H9 (cell line): ENCODE measurements around the gene PLD4. TPM values are rescaled to one million over a fixed set of nuclear protein-coding genes. Genes with fewer than 3 reads are reported as not detected.

Source experiments
- DNase-seq: peaks from one replicate; pipeline ENCODE4 v3.0.0-alpha.2; 2017
- H2AFZ ChIP-seq: one replicate; pipeline ENCODE4 v1.6.1; 2013; ENCODE audit warnings: mild to moderate bottlenecking, low read length, control low read depth, moderate library complexity
- H2AK5ac ChIP-seq: 2 replicates; pipeline ENCODE4 v1.6.1; 2013; ENCODE audit warnings: low read length, control low read depth, mixed read lengths; ENCODE audit not compliant: insufficient read length
- H2BK120ac ChIP-seq: one replicate; pipeline ENCODE4 v1.6.1; 2013; ENCODE audit warnings: low read depth, mild to moderate bottlenecking, low read length, control low read depth, inconsistent platforms; ENCODE audit not compliant: poor library complexity, severe bottlenecking
- H2BK12ac ChIP-seq: 2 replicates; pipeline ENCODE4 v1.6.1; 2013; ENCODE audit warnings: low read length, control low read depth, mixed read lengths, low read depth; ENCODE audit not compliant: insufficient read length
- H2BK15ac ChIP-seq: 2 replicates; pipeline ENCODE4 v1.6.1; 2013; ENCODE audit warnings: low read depth, low read length, control low read depth
- H2BK20ac ChIP-seq: one replicate; pipeline ENCODE4 v1.6.1; 2013; ENCODE audit warnings: low read depth, mild to moderate bottlenecking, low read length, control low read depth, inconsistent platforms; ENCODE audit not compliant: poor library complexity, severe bottlenecking
- H2BK5ac ChIP-seq: 2 replicates; pipeline ENCODE4 v1.6.1; 2013; ENCODE audit warnings: low read length, control low read depth, mixed read lengths; ENCODE audit not compliant: insufficient read length
- H3K14ac ChIP-seq: 2 replicates; pipeline ENCODE4 v1.6.1; 2013; ENCODE audit warnings: low read length, control low read depth; ENCODE audit not compliant: insufficient read depth
- H3K18ac ChIP-seq: 2 replicates; pipeline ENCODE4 v1.6.1; 2013; ENCODE audit warnings: low read depth, mild to moderate bottlenecking, mixed read lengths, low read length, control low read depth; ENCODE audit not compliant: insufficient read length
- H3K23ac ChIP-seq: 2 replicates; pipeline ENCODE4 v1.6.1; 2013; ENCODE audit warnings: low read length, control low read depth, mixed read lengths, low read depth; ENCODE audit not compliant: insufficient read length
- H3K23me2 ChIP-seq: 2 replicates; pipeline ENCODE4 v1.6.1; 2013; ENCODE audit warnings: low read depth, mild to moderate bottlenecking, mixed read lengths, low read length, control low read depth; ENCODE audit not compliant: insufficient read length, poor library complexity, severe bottlenecking
- H3K27ac ChIP-seq: 2 replicates; pipeline ENCODE4 v1.5.1; 2013; ENCODE audit warnings: low read length, control low read depth, mixed read lengths, low read depth; ENCODE audit not compliant: insufficient read length
- H3K27me3 ChIP-seq: 2 replicates; pipeline ENCODE4 v1.6.1; 2013; ENCODE audit warnings: low read length, control low read depth, inconsistent platforms; ENCODE audit not compliant: insufficient read depth
- H3K4ac ChIP-seq: 2 replicates; pipeline ENCODE4 v1.6.1; 2013; ENCODE audit warnings: low read depth, mild to moderate bottlenecking, control low read depth, inconsistent platforms, low read length, moderate library complexity
- H3K4me1 ChIP-seq: 2 replicates; pipeline ENCODE4 v1.6.1; 2013; ENCODE audit warnings: low read length, control low read depth, inconsistent platforms; ENCODE audit not compliant: insufficient read depth
- H3K4me2 ChIP-seq: 2 replicates; pipeline ENCODE4 v1.6.1; 2013; ENCODE audit warnings: low read length, control low read depth, mixed read lengths; ENCODE audit not compliant: insufficient read length, insufficient read depth
- H3K56ac ChIP-seq: 2 replicates; pipeline ENCODE4 v1.6.1; 2013; ENCODE audit warnings: low read depth, mild to moderate bottlenecking, mixed read lengths, low read length, control low read depth; ENCODE audit not compliant: insufficient read length
- H3K79me1 ChIP-seq: 2 replicates; pipeline ENCODE4 v1.6.1; 2013; ENCODE audit warnings: low read depth, mild to moderate bottlenecking, moderate library complexity, low read length, control low read depth, inconsistent platforms; ENCODE audit not compliant: insufficient read depth, poor library complexity, severe bottlenecking
- H3K79me2 ChIP-seq: 2 replicates; pipeline ENCODE4 v1.6.1; 2013; ENCODE audit warnings: low read length, control low read depth, inconsistent platforms; ENCODE audit not compliant: insufficient read depth
- H3K9ac ChIP-seq: 2 replicates; pipeline ENCODE4 v1.6.1; 2013; ENCODE audit warnings: low read length, control low read depth, mixed read lengths; ENCODE audit not compliant: insufficient read length; ENCODE audit errors: extremely low read depth
- H3K9me3 ChIP-seq: one replicate; pipeline ENCODE4 v1.6.1; 2013; ENCODE audit warnings: low read depth, low read length, inconsistent platforms; ENCODE audit not compliant: control insufficient read depth
- H3T11ph ChIP-seq: one replicate; pipeline ENCODE4 v1.6.1; 2013; ENCODE audit warnings: mild to moderate bottlenecking, low read length, control low read depth, inconsistent platforms
- H4K20me1 ChIP-seq: one replicate; pipeline ENCODE4 v1.6.1; 2013; ENCODE audit not compliant: control insufficient read depth, insufficient read length, insufficient read depth
- H4K5ac ChIP-seq: 2 replicates; pipeline ENCODE4 v1.6.1; 2013; ENCODE audit warnings: low read depth, mild to moderate bottlenecking, mixed read lengths, low read length, control low read depth; ENCODE audit not compliant: insufficient read length
- H4K8ac ChIP-seq: replicated peaks from 2 replicates; pipeline ENCODE4 v1.6.1; 2013; ENCODE audit warnings: low read length, control low read depth, mixed read lengths, low read depth; ENCODE audit not compliant: insufficient read length
- H4K91ac ChIP-seq: 2 replicates; pipeline ENCODE4 v1.6.1; 2013; ENCODE audit warnings: low read depth, mild to moderate bottlenecking, moderate library complexity, mixed read lengths, low read length, control low read depth; ENCODE audit not compliant: insufficient read length
- H3K27ac Mint-ChIP-seq, 3 experiments: 2 replicates in 2 of 3; 3 replicates in 1 of 3; pipeline ENCODE4 v1.8.0; 2020 to 2021; ENCODE audit warnings: mixed read lengths in 3 of 3, mild to moderate bottlenecking in 1 of 3, moderate library complexity in 1 of 3
- H3K27me3 Mint-ChIP-seq: 2 replicates; pipeline ENCODE4 v1.8.0; 2021; ENCODE audit warnings: low read depth, mild to moderate bottlenecking, moderate library complexity, mixed read lengths
- H3K36me3 Mint-ChIP-seq, 3 experiments: 2 replicates in 2 of 3; 3 replicates in 1 of 3; pipeline ENCODE4 v1.8.0; 2020 to 2021; ENCODE audit warnings: low read depth in 3 of 3, mixed read lengths in 3 of 3; ENCODE audit not compliant: insufficient read depth in 1 of 3
- H3K4me1 Mint-ChIP-seq, 2 experiments: 2 replicates each; pipeline ENCODE4 v1.8.0; 2020; ENCODE audit warnings: mixed read lengths in 2 of 2
- H3K4me3 Mint-ChIP-seq, 2 experiments: 2 replicates in 1 of 2; 3 replicates in 1 of 2; pipeline ENCODE4 v1.8.0; 2020 to 2021; ENCODE audit warnings: mild to moderate bottlenecking in 2 of 2, mixed read lengths in 2 of 2, moderate library complexity in 1 of 2
- H3K9me3 Mint-ChIP-seq, 2 experiments: 2 replicates in 1 of 2; 3 replicates in 1 of 2; pipeline ENCODE4 v1.8.0; 2020; ENCODE audit warnings: mild to moderate bottlenecking in 2 of 2, mixed read lengths in 2 of 2, moderate library complexity in 1 of 2
- CTCF ChIP-seq: fragments of 200-600 bp; sonication (generic); conservative IDR thresholded peaks from 3 replicates; pipeline ENCODE4 v1.8.0; 2021; ENCODE audit warnings: antibody characterized with exemption, mild to moderate bottlenecking
- WGBS: extraction: QIAGEN DNeasy Blood & Tissue Kit; methylation state at CpG from one replicate; pipeline ENCODE4 v1.1.7; 2013; ENCODE audit warnings: missing lambda C conversion rate, low lambda C conversion rate, mixed read lengths; ENCODE audit not compliant: insufficient read length; ENCODE audit errors: extremely low coverage; 5-methylcytosine and 5-hydroxymethylcytosine counted together
- total RNA-seq: library from RNA; stranded (reverse); gene quantifications from 2 replicates; pipeline ENCODE4 v1.2.1, GENCODE V29; 2021

Gene PLD4
- total RNA-seq, 1 experiment from 2014 or later, result not detected

- H2AK5ac ChIP-seq, result no peak overlapping the region
- H4K8ac ChIP-seq, result no peak overlapping the region
- no peak overlapping the region for H3K4me2 ChIP-seq
- Mint-ChIP-seq H3K9me3 (peaks cover 0 to 5% of the 10 kb centered on the region in 2 experiments; a peak in 1 of 5 replicates), H3K4me3 (no peak overlapping the region), H3K4me1 (peaks cover 0 to 5% of the 10 kb centered on the region in 2 experiments; a peak in 1 of 4 replicates), H3K27ac (no peak overlapping the region), H3K36me3 (peaks cover 2 to 9% (median 6%) of the 10 kb centered on the region in 3 experiments; a peak in 3 of 7 replicates), H3K27me3 (no peaks in the 10 kb centered on the region)
- no peak overlapping the region for H3K56ac ChIP-seq
- no peaks in the 10 kb centered on the region for H3K79me2 ChIP-seq
- no peaks in the 10 kb centered on the region for H3K79me1 ChIP-seq
- no peak overlapping the region for H3K9ac ChIP-seq
- WGBS, result no CpG with 5 or more reads among the region's 40 CpGs
- H2AFZ ChIP-seq, result no peak overlapping the region
- no peak overlapping the region for H3K4ac ChIP-seq
- no peak overlapping the region for H4K91ac ChIP-seq
- H2BK20ac ChIP-seq, result no peak overlapping the region
- H2BK15ac ChIP-seq, result no peak overlapping the region
- no peaks in the 10 kb centered on the region for H3K27me3 ChIP-seq
- H3K27ac ChIP-seq, result no peak overlapping the region
- no peaks in the 10 kb centered on the region for H4K20me1 ChIP-seq
- no peak overlapping the region for H3K14ac ChIP-seq
- H3K9me3 ChIP-seq, result no peaks in the 10 kb centered on the region
- H4K5ac ChIP-seq, result no peak overlapping the region
- no peak overlapping the region for H2BK12ac ChIP-seq
- H2BK120ac ChIP-seq, result no peak overlapping the region
- no peak overlapping the region for H3T11ph ChIP-seq
- no peaks in the 10 kb centered on the region for H3K4me1 ChIP-seq
- no peak for TF ChIP-seq CTCF
- no peaks in the 10 kb centered on the region for H3K23me2 ChIP-seq
- no peak overlapping the region for H3K18ac ChIP-seq
- DNase-seq, result no peak
- H3K23ac ChIP-seq, result no peak overlapping the region
- no peak overlapping the region for H2BK5ac ChIP-seq
Observed at GRCh38 chr14:104885973-104886689, 38.5 kb upstream of the PLD4 start.
